GM23248 (cell line): ENCODE measurements around the gene LSAMP.

Source experiments
- EZH2 ChIP-seq: fragments of 200-600 bp; sonication (generic); IDR thresholded peaks from 2 replicates; pipeline ENCODE4 v1.6.1; 2018; ENCODE audit warnings: antibody characterized with exemption, mild to moderate bottlenecking; ENCODE audit not compliant: insufficient read depth, poor library complexity, severe bottlenecking
- EZH2phosphoT487 ChIP-seq: fragments of 200-600 bp; sonication (generic); IDR thresholded peaks from 2 replicates; pipeline ENCODE4 v1.6.1; 2018; ENCODE audit warnings: antibody characterized with exemption, moderate library complexity, mild to moderate bottlenecking, low read depth; ENCODE audit not compliant: insufficient read depth

- TF ChIP-seq EZH2phosphoT487, result no peak
- TF ChIP-seq EZH2, result no peak
These were observed 244.2 kb downstream of the LSAMP start for GRCh38 chr3:116200956-116201690.
